Activated CD8-positive, alpha-beta T cell treated with anti-CD3 and anti-CD28 coated beads, Interleukin-2, amount 10 ng/mL, durations not matched to agents 7 days and 5 days (primary cell): ENCODE data around the gene LHFPL2. TPM values are rescaled to one million over a fixed set of nuclear protein-coding genes. Genes with fewer than 3 reads are reported as not detected.

Experiments used
- ATAC-seq: fragments of 150-1000 bp; cut with Tn5 transposase; one replicate; pipeline ENCODE4 v1.10.0; 2021; ENCODE audit warnings: moderate library complexity
- CTCF ChIA-PET: fragments of 350-600 bp; sonication (Branson Sonifier 250); formaldehyde crosslinking; loops from one replicate; lab custom pipeline; 2021; ENCODE audit warnings: antibody characterized with exemption; lab: Charles Lee
- POLR2A ChIA-PET: fragments of 350-600 bp; sonication (Branson Sonifier 250); formaldehyde crosslinking; loops from one replicate; lab custom pipeline; 2021; ENCODE audit warnings: antibody characterized with exemption; lab: Charles Lee
- DNase-seq: peaks from one replicate; pipeline ENCODE4 v3.0.0-alpha.2; 2020
- H3K27ac Mint-ChIP-seq: one replicate; pipeline ENCODE4 v1.8.0; 2021; ENCODE audit warnings: mild to moderate bottlenecking, mixed read lengths
- H3K27me3 Mint-ChIP-seq: one replicate; pipeline ENCODE4 v1.8.0; 2021; ENCODE audit warnings: low read depth, mixed read lengths
- H3K36me3 Mint-ChIP-seq: one replicate; pipeline ENCODE4 v1.8.0; 2021; ENCODE audit warnings: low read depth, mixed read lengths
- H3K4me1 Mint-ChIP-seq: one replicate; pipeline ENCODE4 v1.8.0; 2021; ENCODE audit warnings: low read depth, mixed read lengths
- H3K4me3 Mint-ChIP-seq: one replicate; pipeline ENCODE4 v1.8.0; 2021; ENCODE audit warnings: mild to moderate bottlenecking, mixed read lengths
- H3K9me3 Mint-ChIP-seq: one replicate; pipeline ENCODE4 v1.8.0; 2022; ENCODE audit warnings: mixed read lengths; ENCODE audit not compliant: insufficient read depth
- total RNA-seq, 2 experiments: library from RNA; stranded (reverse); gene quantifications; one replicate each; pipeline ENCODE4 v1.2.3, GENCODE V29; 2021

The LHFPL2 gene
- total RNA-seq, 2 experiments from 2014 or later = 0.34 TPM; not detected in 1

- H3K36me3 Mint-ChIP-seq = no peaks in the 10 kb centered on the region
- ChIA-PET POLR2A (no interaction called here), CTCF (no interaction called here)
- peak overlapping the region; percentile 29 for H3K4me3 Mint-ChIP-seq
- DNase-seq (no peak), ATAC-seq (no peak)
- H3K27me3 Mint-ChIP-seq = peaks cover 50% of the 10 kb centered on the region
- H3K27ac Mint-ChIP-seq = no peak overlapping the region
- H3K4me1 Mint-ChIP-seq = peaks cover 11% of the 10 kb centered on the region
- no peaks in the 10 kb centered on the region for H3K9me3 Mint-ChIP-seq
Observed at GRCh38 chr5:78649861-78650496, 1.4 kb upstream of the LHFPL2 start.

- Mint-ChIP-seq H3K4me3 (no peak overlapping the region), H3K27me3 (peaks cover 51% of the 10 kb centered on the region), H3K27ac (no peak overlapping the region), H3K4me1 (peaks cover 11% of the 10 kb centered on the region), H3K9me3 (no peaks in the 10 kb centered on the region), H3K36me3 (no peaks in the 10 kb centered on the region)
- ATAC-seq (no peak), DNase-seq (no peak)
- POLR2A ChIA-PET = no interaction called here
- CTCF ChIA-PET = no interaction called here
Observed at GRCh38 chr5:78649211-78649695, 681 bp upstream of the LHFPL2 start.

- peak overlapping the region; percentile 65 for H3K4me3 Mint-ChIP-seq
- H3K27ac Mint-ChIP-seq = no peak overlapping the region
- H3K4me1 Mint-ChIP-seq = peaks cover 11% of the 10 kb centered on the region
- ChIA-PET CTCF (interaction anchor here (2.1 kb wide), 1 partner anchor 485 kb away, joined by 4 read pairs; no protein-coding TSS in a partner anchor), POLR2A (no interaction called here)
- ATAC-seq = peak; percentile 13
- H3K36me3 Mint-ChIP-seq = no peaks in the 10 kb centered on the region
- H3K9me3 Mint-ChIP-seq = no peaks in the 10 kb centered on the region
- no peak for DNase-seq
- peaks cover 50% of the 10 kb centered on the region for H3K27me3 Mint-ChIP-seq
Observed at GRCh38 chr5:78647838-78648358, 674 bp downstream of the LHFPL2 start.

GRCh38 chr5:78647351-78647818, 1.2 kb downstream of the LHFPL2 start:
- no peak for DNase-seq
- POLR2A ChIA-PET = no interaction called here

GRCh38 chr5:78644741-78645300, 3.8 kb downstream of the LHFPL2 start:
- H3K4me3 Mint-ChIP-seq = no peak overlapping the region
- DNase-seq = no peak
- no peak overlapping the region for H3K27ac Mint-ChIP-seq
- POLR2A ChIA-PET = interaction anchor here (0.6 kb wide), 1 partner anchor 555 kb away, joined by 4 read pairs; no protein-coding TSS in a partner anchor
- no peak for ATAC-seq
- peaks cover 48% of the 10 kb centered on the region for H3K27me3 Mint-ChIP-seq
- H3K4me1 Mint-ChIP-seq = peaks cover 10% of the 10 kb centered on the region
- CTCF ChIA-PET = interaction anchor here (1.1 kb wide), 1 partner anchor 9 kb away, joined by 3 read pairs; no protein-coding TSS in a partner anchor
- H3K9me3 Mint-ChIP-seq = no peaks in the 10 kb centered on the region
- no peaks in the 10 kb centered on the region for H3K36me3 Mint-ChIP-seq

More at GRCh38 chr5:78647351-78647818, 1.2 kb downstream of the LHFPL2 start:
- Mint-ChIP-seq H3K9me3 (no peaks in the 10 kb centered on the region), H3K36me3 (no peaks in the 10 kb centered on the region), H3K27ac (peak overlapping the region; percentile 6), H3K27me3 (peaks cover 53% of the 10 kb centered on the region), H3K4me3 (peak overlapping the region; percentile 65), H3K4me1 (peaks cover 11% of the 10 kb centered on the region)
- ATAC-seq = no peak
- CTCF ChIA-PET = interaction anchor here (2.1 kb wide), 1 partner anchor 486 kb away, joined by 4 read pairs; no protein-coding TSS in a partner anchor

GRCh38 chr5:78644129-78644528, 4.4 kb downstream of the LHFPL2 start:
- Mint-ChIP-seq H3K27me3 (peaks cover 46% of the 10 kb centered on the region), H3K4me3 (no peak overlapping the region), H3K36me3 (no peaks in the 10 kb centered on the region), H3K9me3 (no peaks in the 10 kb centered on the region), H3K27ac (no peak overlapping the region), H3K4me1 (peaks cover 8% of the 10 kb centered on the region)
- no peak for ATAC-seq
- POLR2A ChIA-PET = no interaction called here
- DNase-seq = no peak
- CTCF ChIA-PET = interaction anchor here (1.1 kb wide), 1 partner anchor 8 kb away, joined by 3 read pairs; no protein-coding TSS in a partner anchor

- ATAC-seq (no peak), DNase-seq (no peak)
- no peak overlapping the region for H3K27ac Mint-ChIP-seq
- H3K9me3 Mint-ChIP-seq = no peaks in the 10 kb centered on the region
- H3K36me3 Mint-ChIP-seq = no peaks in the 10 kb centered on the region
- H3K4me1 Mint-ChIP-seq = peaks cover 7% of the 10 kb centered on the region
- H3K27me3 Mint-ChIP-seq = peaks cover 46% of the 10 kb centered on the region
- CTCF ChIA-PET = no interaction called here
- no peak overlapping the region for H3K4me3 Mint-ChIP-seq
- POLR2A ChIA-PET = no interaction called here
Observed at GRCh38 chr5:78642701-78643100, 5.9 kb downstream of the LHFPL2 start.

GRCh38 chr5:78640662-78641474, 7.7 kb downstream of the LHFPL2 start:
- peaks cover 32% of the 10 kb centered on the region for H3K27me3 Mint-ChIP-seq
- ATAC-seq (no peak), DNase-seq (no peak)
- H3K4me3 Mint-ChIP-seq = no peak overlapping the region
- H3K4me1 Mint-ChIP-seq = no peaks in the 10 kb centered on the region
- ChIA-PET CTCF (no interaction called here), POLR2A (no interaction called here)
- no peak overlapping the region for H3K27ac Mint-ChIP-seq
- H3K9me3 Mint-ChIP-seq = no peaks in the 10 kb centered on the region
- no peaks in the 10 kb centered on the region for H3K36me3 Mint-ChIP-seq

GRCh38 chr5:78639791-78640190, 8.8 kb downstream of the LHFPL2 start:
- H3K9me3 Mint-ChIP-seq = no peaks in the 10 kb centered on the region
- no peak overlapping the region for H3K4me3 Mint-ChIP-seq
- DNase-seq (no peak), ATAC-seq (no peak)
- H3K27ac Mint-ChIP-seq = no peak overlapping the region
- peaks cover 30% of the 10 kb centered on the region for H3K27me3 Mint-ChIP-seq
- no peaks in the 10 kb centered on the region for H3K36me3 Mint-ChIP-seq
- H3K4me1 Mint-ChIP-seq = no peaks in the 10 kb centered on the region
- ChIA-PET POLR2A (no interaction called here), CTCF (no interaction called here)

GRCh38 chr5:78638973-78639669, 9.5 kb downstream of the LHFPL2 start:
- DNase-seq (no peak), ATAC-seq (no peak)
- H3K9me3 Mint-ChIP-seq = no peaks in the 10 kb centered on the region
- no peaks in the 10 kb centered on the region for H3K36me3 Mint-ChIP-seq
- POLR2A ChIA-PET = no interaction called here
- H3K27ac Mint-ChIP-seq = no peak overlapping the region
- no peak overlapping the region for H3K4me3 Mint-ChIP-seq
- H3K27me3 Mint-ChIP-seq = peaks cover 24% of the 10 kb centered on the region
- CTCF ChIA-PET = no interaction called here
- no peaks in the 10 kb centered on the region for H3K4me1 Mint-ChIP-seq

GRCh38 chr5:78638423-78638822, 10.1 kb downstream of the LHFPL2 start:
- ChIA-PET POLR2A (no interaction called here), CTCF (no interaction called here)
- ATAC-seq (no peak), DNase-seq (no peak)
- Mint-ChIP-seq H3K27me3 (peaks cover 21% of the 10 kb centered on the region), H3K4me1 (no peaks in the 10 kb centered on the region), H3K36me3 (no peaks in the 10 kb centered on the region), H3K27ac (no peak overlapping the region), H3K4me3 (no peak overlapping the region), H3K9me3 (no peaks in the 10 kb centered on the region)
